HepG2 (cell line): ENCODE measurements around the gene GRAMD1A. TPM values are rescaled to one million over a fixed set of nuclear protein-coding genes. Genes with fewer than 3 reads are reported as not detected.

Experiments used
- AHR ChIP-seq: IDR thresholded peaks from 2 replicates; pipeline ENCODE4 v1.6.1; 2018; ENCODE audit warnings: missing genetic modification reagents, missing compliant biosample characterization
- BCL6 ChIP-seq: IDR thresholded peaks from 2 replicates; pipeline ENCODE4 v1.6.1; 2016; ENCODE audit warnings: missing genetic modification reagents, missing compliant biosample characterization
- EHMT2 ChIP-seq: fragments of 200-600 bp; sonication (generic); IDR thresholded peaks from 2 replicates; pipeline ENCODE4 v1.7.0; 2017; ENCODE audit warnings: antibody characterized with exemption, low read depth, low read length, borderline replicate concordance
- FIP1L1 ChIP-seq: fragments of 200-400 bp; formaldehyde crosslinking; IDR thresholded peaks from 2 replicates; pipeline ENCODE4 v1.6.1; 2018; ENCODE audit warnings: low read depth, mild to moderate bottlenecking, low read length, moderate library complexity, borderline replicate concordance; ENCODE audit not compliant: insufficient read depth
- KAT2B ChIP-seq: fragments of 150-350 bp; IDR thresholded peaks from 2 replicates; pipeline ENCODE4 v1.6.1; 2014; ENCODE audit warnings: low read depth, low read length, borderline replicate concordance
- KAT8 ChIP-seq: IDR thresholded peaks from 2 replicates; pipeline ENCODE4 v1.6.1; 2016; ENCODE audit warnings: missing genetic modification reagents, missing compliant biosample characterization
- KMT2A ChIP-seq: sonication (generic); formaldehyde crosslinking; IDR thresholded peaks from 2 replicates; pipeline ENCODE4 v1.4.0; 2020; ENCODE audit warnings: missing genetic modification reagents
- MBNL3 ChIP-seq: fragments of 250-450 bp; sonication (Bioruptor Pico); conservative IDR thresholded peaks from 2 replicates; pipeline ENCODE4 v1.8.0; 2022; ENCODE audit warnings: mild to moderate bottlenecking, inconsistent platforms
- MED1 ChIP-seq: sonication (generic); formaldehyde crosslinking; IDR thresholded peaks from 2 replicates; pipeline ENCODE4 v1.4.0; 2020; ENCODE audit warnings: missing genetic modification reagents
- NFYC ChIP-seq: IDR thresholded peaks from 2 replicates; pipeline ENCODE4 v1.6.1; 2016; ENCODE audit warnings: missing genetic modification reagents, missing compliant biosample characterization
- SALL1 ChIP-seq: sonication (generic); formaldehyde crosslinking; IDR thresholded peaks from 2 replicates; pipeline ENCODE4 v1.8.0; 2022; ENCODE audit warnings: mild to moderate bottlenecking, missing genetic modification reagents
- TP53 ChIP-seq: sonication (generic); formaldehyde crosslinking; conservative IDR thresholded peaks from 2 replicates; pipeline ENCODE4 v1.4.0; 2020; ENCODE audit warnings: missing genetic modification reagents
- ZBTB8A ChIP-seq: sonication (generic); formaldehyde crosslinking; IDR thresholded peaks from 2 replicates; pipeline ENCODE4 v1.4.0; 2020; ENCODE audit warnings: mild to moderate bottlenecking, low read depth, missing genetic modification reagents, borderline replicate concordance
- ZFP1 ChIP-seq: IDR thresholded peaks from 2 replicates; pipeline ENCODE4 v1.6.1; 2016
- ZNF12 ChIP-seq: sonication (generic); formaldehyde crosslinking; IDR thresholded peaks from 2 replicates; pipeline ENCODE4 v1.5.0; 2020; ENCODE audit warnings: missing genetic modification reagents
- ZNF17 ChIP-seq: sonication (generic); formaldehyde crosslinking; IDR thresholded peaks from 2 replicates; pipeline ENCODE4 v1.5.0; 2020; ENCODE audit warnings: mild to moderate bottlenecking, missing genetic modification reagents
- ZNF33B ChIP-seq: sonication (generic); formaldehyde crosslinking; IDR thresholded peaks from 2 replicates; pipeline ENCODE4 v1.5.1; 2020; ENCODE audit warnings: mild to moderate bottlenecking, missing genetic modification reagents
- ZNF354B ChIP-seq: sonication (generic); formaldehyde crosslinking; IDR thresholded peaks from 2 replicates; pipeline ENCODE4 v1.8.0; 2022; ENCODE audit warnings: mild to moderate bottlenecking, missing genetic modification reagents
- ZNF441 ChIP-seq: sonication (generic); formaldehyde crosslinking; IDR thresholded peaks from 2 replicates; pipeline ENCODE4 v1.7.0; 2021; ENCODE audit warnings: missing genetic modification reagents, borderline replicate concordance
- polyA plus RNA-seq, 8 experiments: library from polyadenylated mRNA; depleted of rRNA in 3 of 8; stranded (reverse) in 7 of 8; unstranded in 1 of 8; fragments of >200 nt; fragmentation: Illumina TruSeq in 4 of 8; extraction: Trizol in 4 of 8; gene quantifications; 2 replicates each; pipeline versions ENCODE4 v1.2.1 to v1.2.3, GENCODE V29; 2011 to 2016; ENCODE audit warnings: low read depth in 4 of 8, missing spikeins in 1 of 8, mixed read lengths in 1 of 8; ENCODE audit not compliant: insufficient read depth in 1 of 8
- total RNA-seq, 5 experiments: library from RNA; depleted of rRNA; stranded (reverse); fragments of >200 nt; fragmentation: Illumina TruSeq; extraction: Trizol; gene quantifications; 2 replicates each; pipeline ENCODE4 v1.2.3, GENCODE V29; 2016; ENCODE audit warnings: low read depth in 1 of 5
- TF ChIP-seq, protein P1 (sequence below): sonication (generic); formaldehyde crosslinking; conservative IDR thresholded peaks from 2 replicates; pipeline ENCODE4 v1.4.0; 2020; ENCODE audit warnings: missing genetic modification reagents
- TF ChIP-seq, protein P2 (sequence below): sonication (generic); formaldehyde crosslinking; IDR thresholded peaks from 2 replicates; pipeline ENCODE4 v1.8.1; 2023; ENCODE audit warnings: mild to moderate bottlenecking, inconsistent platforms, moderate library complexity, missing genetic modification reagents, borderline replicate concordance
- TF ChIP-seq, protein P3 (sequence below): sonication (generic); formaldehyde crosslinking; IDR thresholded peaks from 2 replicates; pipeline ENCODE4 v1.4.0; 2020; ENCODE audit warnings: mild to moderate bottlenecking, missing genetic modification reagents
- TF ChIP-seq, protein P4 (sequence below): sonication (generic); formaldehyde crosslinking; IDR thresholded peaks from 2 replicates; pipeline ENCODE4 v1.4.0; 2020; ENCODE audit warnings: mild to moderate bottlenecking, missing genetic modification reagents
- TF ChIP-seq, protein P5 (sequence below): sonication (generic); formaldehyde crosslinking; IDR thresholded peaks from 2 replicates; pipeline ENCODE4 v1.4.0; 2020; ENCODE audit warnings: mild to moderate bottlenecking, low read depth, missing genetic modification reagents

Gene GRAMD1A
- total and polyA plus RNA-seq, 2 of the 13 experiments (the other 11 are each of a cell fraction or from before 2014, with no cell fraction given) = 14.7 to 181 TPM

DNA sequence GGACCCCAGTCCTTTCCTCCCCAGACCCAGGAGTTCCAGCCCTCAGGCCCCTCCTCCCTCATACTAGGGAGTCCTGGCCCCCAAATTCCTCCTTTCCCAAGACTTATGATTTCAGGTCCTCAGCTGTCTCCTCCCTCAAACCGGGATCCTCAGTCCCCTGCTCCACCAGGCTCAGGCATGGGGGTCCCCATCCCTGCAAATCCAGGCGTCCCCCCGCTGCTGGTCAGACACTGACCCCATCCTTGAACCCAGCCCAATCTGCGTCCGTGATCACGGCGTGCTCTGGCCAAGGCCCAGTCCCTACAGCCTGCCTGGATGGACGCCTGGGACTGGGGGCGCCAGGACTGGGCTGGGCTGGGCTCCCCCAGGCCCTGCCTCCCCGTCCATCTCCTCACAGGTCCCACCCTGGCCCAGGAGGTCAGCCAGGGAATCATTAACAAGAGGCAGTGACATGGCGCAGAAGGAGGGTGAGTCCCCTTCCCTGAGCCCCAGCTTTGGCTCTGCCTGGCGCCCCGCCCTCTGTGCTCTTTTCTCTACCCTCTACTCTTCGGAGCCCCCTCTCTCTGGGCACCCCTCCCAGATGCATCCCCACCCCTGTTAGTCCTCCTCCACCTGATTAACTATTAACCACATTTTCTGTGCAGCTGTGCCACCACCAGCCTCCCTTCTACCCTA is 42.1 kb downstream of the GRAMD1A start (continued):
- TF ChIP-seq, protein P1, sequence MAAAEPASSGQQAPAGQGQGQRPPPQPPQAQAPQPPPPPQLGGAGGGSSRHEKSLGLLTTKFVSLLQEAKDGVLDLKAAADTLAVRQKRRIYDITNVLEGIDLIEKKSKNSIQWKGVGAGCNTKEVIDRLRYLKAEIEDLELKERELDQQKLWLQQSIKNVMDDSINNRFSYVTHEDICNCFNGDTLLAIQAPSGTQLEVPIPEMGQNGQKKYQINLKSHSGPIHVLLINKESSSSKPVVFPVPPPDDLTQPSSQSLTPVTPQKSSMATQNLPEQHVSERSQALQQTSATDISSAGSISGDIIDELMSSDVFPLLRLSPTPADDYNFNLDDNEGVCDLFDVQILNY (CRISPR knock-in tag) = no peak
- TF ChIP-seq ZFP1 (CRISPR knock-in tag) (no peak), MED1 (CRISPR knock-in tag) (peak; percentile 89), ZNF354B (CRISPR knock-in tag) (no peak), TP53 (CRISPR knock-in tag) (0 out of 2 replicates have a peak, but pooled peaks have one; percentile 33), FIP1L1 (no peak), AHR (no peak), ZNF17 (CRISPR knock-in tag) (no peak), ZNF12 (CRISPR knock-in tag) (no peak), NFYC (CRISPR knock-in tag) (no peak), KAT8 (peak; percentile 23; the same call in 1 of the 2 replicates), ZNF441 (CRISPR knock-in tag) (0 out of 2 replicates have a peak, but pooled peaks have one; percentile 37), EHMT2 (no peak), KAT2B (no peak), MBNL3 (CRISPR knock-in tag) (no peak), ZNF33B (CRISPR knock-in tag) (no peak), KMT2A (CRISPR knock-in tag) (no peak), ZBTB8A (no peak), BCL6 (CRISPR knock-in tag) (peak; percentile 53), SALL1 (CRISPR knock-in tag) (peak; percentile 64)
- TF ChIP-seq, protein P2, sequence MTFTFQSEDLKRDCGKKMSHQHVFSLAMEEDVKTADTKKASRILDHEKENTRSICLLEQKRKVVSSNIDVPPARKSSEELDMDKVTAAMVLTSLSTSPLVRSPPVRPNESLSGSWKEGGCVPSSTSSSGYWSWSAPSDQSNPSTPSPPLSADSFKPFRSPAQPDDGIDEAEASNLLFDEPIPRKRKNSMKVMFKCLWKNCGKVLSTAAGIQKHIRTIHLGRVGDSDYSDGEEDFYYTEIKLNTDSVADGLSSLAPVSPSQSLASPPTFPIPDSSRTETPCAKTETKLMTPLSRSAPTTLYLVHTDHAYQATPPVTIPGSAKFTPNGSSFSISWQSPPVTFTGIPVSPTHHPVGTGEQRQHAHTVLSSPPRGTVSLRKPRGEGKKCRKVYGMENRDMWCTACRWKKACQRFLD (CRISPR knock-in tag) = no peak
- TF ChIP-seq, protein P3, sequence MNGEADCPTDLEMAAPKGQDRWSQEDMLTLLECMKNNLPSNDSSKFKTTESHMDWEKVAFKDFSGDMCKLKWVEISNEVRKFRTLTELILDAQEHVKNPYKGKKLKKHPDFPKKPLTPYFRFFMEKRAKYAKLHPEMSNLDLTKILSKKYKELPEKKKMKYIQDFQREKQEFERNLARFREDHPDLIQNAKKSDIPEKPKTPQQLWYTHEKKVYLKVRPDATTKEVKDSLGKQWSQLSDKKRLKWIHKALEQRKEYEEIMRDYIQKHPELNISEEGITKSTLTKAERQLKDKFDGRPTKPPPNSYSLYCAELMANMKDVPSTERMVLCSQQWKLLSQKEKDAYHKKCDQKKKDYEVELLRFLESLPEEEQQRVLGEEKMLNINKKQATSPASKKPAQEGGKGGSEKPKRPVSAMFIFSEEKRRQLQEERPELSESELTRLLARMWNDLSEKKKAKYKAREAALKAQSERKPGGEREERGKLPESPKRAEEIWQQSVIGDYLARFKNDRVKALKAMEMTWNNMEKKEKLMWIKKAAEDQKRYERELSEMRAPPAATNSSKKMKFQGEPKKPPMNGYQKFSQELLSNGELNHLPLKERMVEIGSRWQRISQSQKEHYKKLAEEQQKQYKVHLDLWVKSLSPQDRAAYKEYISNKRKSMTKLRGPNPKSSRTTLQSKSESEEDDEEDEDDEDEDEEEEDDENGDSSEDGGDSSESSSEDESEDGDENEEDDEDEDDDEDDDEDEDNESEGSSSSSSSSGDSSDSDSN (CRISPR knock-in tag) = peak; percentile 77; the same call in 1 of the 2 replicates
- TF ChIP-seq, protein P4, sequence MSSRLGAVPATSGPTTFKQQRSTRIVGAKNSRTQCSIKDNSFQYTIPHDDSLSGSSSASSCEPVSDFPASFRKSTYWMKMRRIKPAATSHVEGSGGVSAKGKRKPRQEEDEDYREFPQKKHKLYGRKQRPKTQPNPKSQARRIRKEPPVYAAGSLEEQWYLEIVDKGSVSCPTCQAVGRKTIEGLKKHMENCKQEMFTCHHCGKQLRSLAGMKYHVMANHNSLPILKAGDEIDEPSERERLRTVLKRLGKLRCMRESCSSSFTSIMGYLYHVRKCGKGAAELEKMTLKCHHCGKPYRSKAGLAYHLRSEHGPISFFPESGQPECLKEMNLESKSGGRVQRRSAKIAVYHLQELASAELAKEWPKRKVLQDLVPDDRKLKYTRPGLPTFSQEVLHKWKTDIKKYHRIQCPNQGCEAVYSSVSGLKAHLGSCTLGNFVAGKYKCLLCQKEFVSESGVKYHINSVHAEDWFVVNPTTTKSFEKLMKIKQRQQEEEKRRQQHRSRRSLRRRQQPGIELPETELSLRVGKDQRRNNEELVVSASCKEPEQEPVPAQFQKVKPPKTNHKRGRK (CRISPR knock-in tag) = no peak
- TF ChIP-seq, protein P5, sequence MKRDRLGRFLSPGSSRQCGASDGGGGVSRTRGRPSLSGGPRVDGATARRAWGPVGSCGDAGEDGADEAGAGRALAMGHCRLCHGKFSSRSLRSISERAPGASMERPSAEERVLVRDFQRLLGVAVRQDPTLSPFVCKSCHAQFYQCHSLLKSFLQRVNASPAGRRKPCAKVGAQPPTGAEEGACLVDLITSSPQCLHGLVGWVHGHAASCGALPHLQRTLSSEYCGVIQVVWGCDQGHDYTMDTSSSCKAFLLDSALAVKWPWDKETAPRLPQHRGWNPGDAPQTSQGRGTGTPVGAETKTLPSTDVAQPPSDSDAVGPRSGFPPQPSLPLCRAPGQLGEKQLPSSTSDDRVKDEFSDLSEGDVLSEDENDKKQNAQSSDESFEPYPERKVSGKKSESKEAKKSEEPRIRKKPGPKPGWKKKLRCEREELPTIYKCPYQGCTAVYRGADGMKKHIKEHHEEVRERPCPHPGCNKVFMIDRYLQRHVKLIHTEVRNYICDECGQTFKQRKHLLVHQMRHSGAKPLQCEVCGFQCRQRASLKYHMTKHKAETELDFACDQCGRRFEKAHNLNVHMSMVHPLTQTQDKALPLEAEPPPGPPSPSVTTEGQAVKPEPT (CRISPR knock-in tag) = no peak
